GM23338 (cell line): ENCODE results near the gene CYP46A1. TPM values are rescaled to one million over a fixed set of nuclear protein-coding genes. Genes with fewer than 3 reads are reported as not detected.

Source experiments
- ATAC-seq: fragments of 200-7000 bp; cut with Tn5 transposase; 3 replicates; pipeline ENCODE4 v1.9.1; 2020
- DNase-seq: peaks from one replicate; pipeline ENCODE4 v3.0.0-alpha.2; 2015; ENCODE audit warnings: low spot score
- H2AFZ ChIP-seq: fragments of 200-600 bp; sonication (generic); 2 replicates; pipeline ENCODE4 v1.8.0; 2016; ENCODE audit warnings: antibody characterized with exemption, mild to moderate bottlenecking, moderate library complexity
- H3F3A ChIP-seq: fragments of 200-600 bp; sonication (generic); replicated peaks from 2 replicates; pipeline ENCODE4 v1.8.0; 2017; ENCODE audit warnings: antibody characterized with exemption, mixed run types, low read depth
- H3K27ac ChIP-seq: fragments of 200-600 bp; sonication (generic); 2 replicates; pipeline ENCODE4 v1.6.1; 2016; ENCODE audit warnings: low read depth
- H3K27me3 ChIP-seq: fragments of 200-600 bp; sonication (generic); 2 replicates; pipeline ENCODE4 v1.8.0; 2016; ENCODE audit warnings: mild to moderate bottlenecking, mixed run types, moderate library complexity; ENCODE audit not compliant: insufficient read depth
- H3K36me3 ChIP-seq: fragments of 200-600 bp; sonication (generic); 2 replicates; pipeline ENCODE4 v1.8.0; 2016; ENCODE audit warnings: mild to moderate bottlenecking; ENCODE audit not compliant: insufficient read depth
- H3K4me1 ChIP-seq: fragments of 200-600 bp; sonication (generic); 2 replicates; pipeline ENCODE4 v1.8.0; 2016; ENCODE audit warnings: mild to moderate bottlenecking, moderate library complexity; ENCODE audit not compliant: insufficient read depth
- H3K4me2 ChIP-seq: fragments of 200-600 bp; sonication (generic); 2 replicates; pipeline ENCODE4 v1.7.1; 2017; ENCODE audit warnings: mixed run types
- H3K4me3 ChIP-seq: fragments of 200-600 bp; sonication (generic); 2 replicates; pipeline ENCODE4 v1.6.1; 2016; ENCODE audit warnings: mixed run types
- H3K79me2 ChIP-seq: fragments of 200-600 bp; sonication (generic); replicated peaks from 2 replicates; pipeline ENCODE4 v1.8.0; 2017; ENCODE audit warnings: mild to moderate bottlenecking; ENCODE audit not compliant: insufficient read depth
- H3K9me2 ChIP-seq: fragments of 200-600 bp; sonication (generic); 2 replicates; pipeline ENCODE4 v1.8.0; 2017; ENCODE audit not compliant: insufficient read depth
- H4K20me1 ChIP-seq: fragments of 200-600 bp; sonication (generic); replicated peaks from 2 replicates; pipeline ENCODE4 v1.8.0; 2017; ENCODE audit warnings: mild to moderate bottlenecking; ENCODE audit not compliant: insufficient read depth
- H3K27ac Mint-ChIP-seq: 2 replicates; pipeline ENCODE4 v1.8.0; 2020; ENCODE audit warnings: inconsistent platforms, mild to moderate bottlenecking, moderate library complexity, mixed read lengths
- H3K27me3 Mint-ChIP-seq: 3 replicates; pipeline ENCODE4 v1.8.0; 2022; ENCODE audit warnings: low read depth, mild to moderate bottlenecking, moderate library complexity, mixed read lengths, inconsistent platforms; ENCODE audit not compliant: insufficient read depth, poor library complexity
- H3K36me3 Mint-ChIP-seq: 3 replicates; pipeline ENCODE4 v1.8.0; 2021; ENCODE audit warnings: low read depth, mild to moderate bottlenecking, inconsistent platforms, moderate library complexity, mixed read lengths
- H3K4me1 Mint-ChIP-seq: 3 replicates; pipeline ENCODE4 v1.8.0; 2020; ENCODE audit warnings: mild to moderate bottlenecking, inconsistent platforms, mixed read lengths
- H3K4me3 Mint-ChIP-seq: 3 replicates; pipeline ENCODE4 v1.8.0; 2021; ENCODE audit warnings: moderate library complexity, mild to moderate bottlenecking, inconsistent platforms, mixed read lengths
- H3K9me3 Mint-ChIP-seq: 3 replicates; pipeline ENCODE4 v1.8.0; 2020; ENCODE audit warnings: moderate library complexity, mild to moderate bottlenecking, inconsistent platforms, mixed read lengths
- CREB1 ChIP-seq: fragments of 250-450 bp; sonication (Bioruptor Pico); IDR thresholded peaks from 2 replicates; pipeline ENCODE4 v1.5.0; 2020; ENCODE audit warnings: low read depth, mild to moderate bottlenecking, moderate library complexity
- CTCF ChIP-seq, 2 experiments: fragments of 200-600 bp in 1 of 2; sonication (generic) in 1 of 2; conservative IDR thresholded peaks; 2 replicates each; pipeline versions ENCODE4 v1.5.1 to v1.6.1; 2016 to 2017; ENCODE audit warnings: antibody characterized with exemption in 2 of 2, low read depth in 2 of 2, mild to moderate bottlenecking in 2 of 2, moderate library complexity in 1 of 2
- ETS1 ChIP-seq: IDR thresholded peaks from 2 replicates; pipeline ENCODE4 v1.6.1; 2016; ENCODE audit warnings: antibody characterized with exemption
- EZH2 ChIP-seq: fragments of 200-600 bp; sonication (generic); IDR thresholded peaks from one replicate; pipeline ENCODE4 v1.8.0; 2017; ENCODE audit warnings: antibody characterized with exemption, mild to moderate bottlenecking, low read depth; ENCODE audit not compliant: unreplicated experiment
- EZH2phosphoT487 ChIP-seq: fragments of 200-600 bp; sonication (generic); IDR thresholded peaks from one replicate; pipeline ENCODE4 v1.8.1; 2018; ENCODE audit warnings: antibody characterized with exemption; ENCODE audit not compliant: unreplicated experiment
- JUNB ChIP-seq: IDR thresholded peaks from one replicate; pipeline ENCODE4 v1.6.1; 2016; ENCODE audit warnings: antibody characterized with exemption; ENCODE audit not compliant: unreplicated experiment
- NANOG ChIP-seq: IDR thresholded peaks from 2 replicates; pipeline ENCODE4 v1.6.1; 2016; ENCODE audit warnings: antibody characterized with exemption, borderline replicate concordance
- POLR2AphosphoS5 ChIP-seq: IDR thresholded peaks from 2 replicates; pipeline ENCODE4 v1.6.1; 2016; ENCODE audit warnings: antibody characterized with exemption, low read depth
- REST ChIP-seq: IDR thresholded peaks from one replicate; pipeline ENCODE4 v1.6.1; 2018; ENCODE audit warnings: antibody characterized with exemption; ENCODE audit not compliant: unreplicated experiment
- STAT1 ChIP-seq: IDR thresholded peaks from one replicate; pipeline ENCODE4 v1.6.1; 2016; ENCODE audit warnings: antibody characterized with exemption; ENCODE audit not compliant: unreplicated experiment
- ZNF114 ChIP-seq: fragments of 250-450 bp; sonication (Bioruptor Pico); IDR thresholded peaks from 2 replicates; pipeline ENCODE4 v1.5.0; 2020; ENCODE audit warnings: mild to moderate bottlenecking, moderate library complexity
- ZNF331 ChIP-seq: fragments of 250-450 bp; sonication (Bioruptor Pico); IDR thresholded peaks from 2 replicates; pipeline ENCODE4 v1.5.0; 2020; ENCODE audit warnings: low read depth, mild to moderate bottlenecking, moderate library complexity
- ZNF462 ChIP-seq: fragments of 250-450 bp; sonication (Bioruptor Pico); IDR thresholded peaks from 2 replicates; pipeline ENCODE4 v1.5.0; 2020; ENCODE audit warnings: mild to moderate bottlenecking, moderate library complexity
- polyA plus RNA-seq: library from polyadenylated mRNA; unstranded; fragments of >200 nt; fragmentation: Nextera tagmentation; extraction: Ambion mirVana; gene quantifications from 2 replicates; pipeline ENCODE4 v1.2.1, GENCODE V29; 2016
- total RNA-seq: library from RNA; depleted of rRNA; stranded (reverse); fragments of >200 nt; shearing (Covaris generic); gene quantifications from 2 replicates; pipeline ENCODE4 v1.2.3, GENCODE V29; 2014

The CYP46A1 gene
- total and polyA plus RNA-seq, 2 experiments from 2014 or later = 0.59 to 0.66 TPM

GRCh38 chr14:99679543-99679942 lies 4.6 kb upstream of the CYP46A1 start:
- H3K4me1 ChIP-seq = no peaks in the 10 kb centered on the region
- peaks cover 27% of the 10 kb centered on the region for H3K9me3 Mint-ChIP-seq
- TF ChIP-seq ETS1 = no peak
- TF ChIP-seq ZNF462 (CRISPR knock-in tag) = no peak
- TF ChIP-seq EZH2 = no peak
- no peak for TF ChIP-seq EZH2phosphoT487
- no peak for TF ChIP-seq CREB1
- TF ChIP-seq ZNF331 (CRISPR knock-in tag) = no peak
- TF ChIP-seq NANOG = no peak
- no peak for TF ChIP-seq REST
- TF ChIP-seq CTCF (conservative IDR thresholded peaks at IDR 0.05; ENCODE audit: low read depth in 2 of 2) = no peak
- TF ChIP-seq POLR2AphosphoS5 = no peak
- TF ChIP-seq STAT1 = no peak
- no peak for TF ChIP-seq JUNB
- no peak for TF ChIP-seq ZNF114 (CRISPR knock-in tag)
- H3K4me3 Mint-ChIP-seq = no peak overlapping the region
- peaks cover 22% of the 10 kb centered on the region; the same call in 2 of the 3 replicates for H3K36me3 Mint-ChIP-seq
- no peaks in the 10 kb centered on the region for H3K27me3 ChIP-seq
- peaks cover 7% of the 10 kb centered on the region; the same call in 2 of the 3 replicates for H3K4me1 Mint-ChIP-seq
- ATAC-seq = no peak
- H3K79me2 ChIP-seq = no peaks in the 10 kb centered on the region
- H3K4me3 ChIP-seq = no peak overlapping the region
- H2AFZ ChIP-seq = no peak overlapping the region
- H3F3A ChIP-seq = no peaks in the 10 kb centered on the region
- no peaks in the 10 kb centered on the region for H4K20me1 ChIP-seq
- no peak overlapping the region for H3K4me2 ChIP-seq
- peaks cover 16% of the 10 kb centered on the region for H3K27me3 Mint-ChIP-seq
- H3K9me2 ChIP-seq = no peaks in the 10 kb centered on the region
- H3K27ac Mint-ChIP-seq = no peak overlapping the region
- no peak overlapping the region for H3K27ac ChIP-seq
- DNase-seq = no peak
- no peaks in the 10 kb centered on the region for H3K36me3 ChIP-seq
